Stimulated activated CD4-positive, alpha-beta T cell treated with anti-CD3 and anti-CD28 coated beads, Interleukin-1b, Interleukin-23, amount 100 ng/mL, for 1 hour (primary cell): ENCODE results near the gene ITM2B.

Source experiments
- DNase-seq, 2 donors: peaks; one replicate each; pipeline ENCODE4 v3.0.0-alpha.2; 2020; ENCODE audit warnings: low read depth in 2 of 2

ITM2B gene

GRCh38 chr13:48260970-48261369 is 28.0 kb downstream of the ITM2B start:
- DNase-seq, result no peak

GRCh38 chr13:48263196-48263595 is 30.2 kb downstream of the ITM2B start:
- no peak for DNase-seq

- DNase-seq, result no peak
Measured at GRCh38 chr13:48264058-48264457, 31.1 kb downstream of the ITM2B start.

- no peak for DNase-seq
Measured at GRCh38 chr13:48265217-48265815, 32.3 kb downstream of the ITM2B start.

- DNase-seq, result no peak
Measured at GRCh38 chr13:48266150-48266549, 33.1 kb downstream of the ITM2B start.

- no peak for DNase-seq
Measured at GRCh38 chr13:48266701-48267639, 34.0 kb downstream of the ITM2B start.

GRCh38 chr13:48268019-48268418 is 35.0 kb downstream of the ITM2B start:
- DNase-seq, result no peak

- no peak for DNase-seq
Measured at GRCh38 chr13:48273346-48273745, 40.3 kb downstream of the ITM2B start.

- no peak for DNase-seq
Measured at GRCh38 chr13:48275507-48275906, 42.5 kb downstream of the ITM2B start.

GRCh38 chr13:48278806-48279205 is 45.8 kb downstream of the ITM2B start:
- no peak for DNase-seq

GRCh38 chr13:48281556-48281955 is 48.5 kb downstream of the ITM2B start:
- DNase-seq, result no peak

GRCh38 chr13:48291730-48292129 is 58.7 kb downstream of the ITM2B start:
- no peak for DNase-seq

GRCh38 chr13:48292650-48293049 is 59.6 kb downstream of the ITM2B start:
- DNase-seq, result no peak

- no peak for DNase-seq
Measured at GRCh38 chr13:48294653-48295052, 61.6 kb downstream of the ITM2B start.

- DNase-seq, result no peak
Measured at GRCh38 chr13:48295271-48295670, 62.3 kb downstream of the ITM2B start.

- DNase-seq, result no peak
Measured at GRCh38 chr13:48296528-48296927, 63.5 kb downstream of the ITM2B start.

- no peak for DNase-seq
Measured at GRCh38 chr13:48297131-48297786, 64.3 kb downstream of the ITM2B start.

- DNase-seq, result no peak
Measured at GRCh38 chr13:48299591-48299990, 66.6 kb downstream of the ITM2B start.

- DNase-seq, result no peak
Measured at GRCh38 chr13:48302871-48303358, 69.9 kb downstream of the ITM2B start.

GRCh38 chr13:48303359-48304142 is 70.5 kb downstream of the ITM2B start, which contains the start of gene RB1:
Gene RB1, plus strand, starts transcription at chr13:48303751. Its CDS starts 162 bp downstream, at chr13:48303913.
- peak; percentile 68 to 78 for DNase-seq

GRCh38 chr13:48304143-48304876 is 71.3 kb downstream of the ITM2B start:
- no peak for DNase-seq
